GM21367 (cell line): ENCODE data around the gene INAFM2.

Experiments
- ATAC-seq: cut with Tn5 transposase; IDR thresholded peaks from one replicate; pipeline ENCODE4 v1.9.1; 2021; ENCODE audit not compliant: unreplicated experiment

INAFM2 gene

DNA sequence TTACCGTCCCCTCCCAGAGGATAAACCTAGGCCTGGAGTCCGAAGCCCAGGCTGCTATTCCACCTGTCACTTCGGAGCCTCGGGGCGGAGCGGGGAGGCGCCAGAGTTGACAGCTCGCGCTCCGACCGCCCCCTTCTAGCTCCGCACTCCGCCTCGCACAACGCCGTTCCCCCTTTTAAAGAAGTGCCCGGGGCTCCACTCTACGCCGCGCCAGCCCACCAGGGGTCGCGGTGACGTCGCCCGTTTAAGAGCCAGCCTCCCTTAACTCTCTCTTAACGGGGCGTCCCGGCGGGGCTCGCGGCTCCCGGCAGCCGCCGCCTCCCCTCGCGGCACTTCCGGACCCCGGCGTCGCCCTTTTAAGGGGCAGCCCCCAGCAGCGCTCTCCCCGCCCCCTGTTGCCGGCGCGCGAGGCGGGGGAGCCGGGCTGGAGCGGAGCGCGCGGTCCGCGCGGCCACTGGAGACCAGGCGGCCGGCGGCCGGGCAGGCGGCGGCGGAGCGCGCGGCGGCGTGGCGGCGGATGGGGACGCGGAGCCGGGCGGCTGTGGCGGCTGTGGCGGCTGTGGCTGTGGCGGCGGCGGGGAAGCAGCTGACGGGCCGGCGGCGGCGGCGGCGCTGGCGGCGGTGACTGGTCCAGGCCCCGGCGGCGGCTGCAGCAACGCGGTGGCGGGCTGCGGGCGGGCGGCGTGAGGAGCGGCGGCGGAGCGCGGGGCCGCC is at the start of gene INAFM2:
INAFM2 (plus strand) TSS at position 454 of the 714 bp plus-strand sequence. CDS start 364 bp downstream, outside the sequence.
- ATAC-seq, result peak; percentile 70

GRCh38 chr15:40274350-40275274 is 48.9 kb upstream of the INAFM2 start:
- ATAC-seq, result peak; percentile 42

DNA sequence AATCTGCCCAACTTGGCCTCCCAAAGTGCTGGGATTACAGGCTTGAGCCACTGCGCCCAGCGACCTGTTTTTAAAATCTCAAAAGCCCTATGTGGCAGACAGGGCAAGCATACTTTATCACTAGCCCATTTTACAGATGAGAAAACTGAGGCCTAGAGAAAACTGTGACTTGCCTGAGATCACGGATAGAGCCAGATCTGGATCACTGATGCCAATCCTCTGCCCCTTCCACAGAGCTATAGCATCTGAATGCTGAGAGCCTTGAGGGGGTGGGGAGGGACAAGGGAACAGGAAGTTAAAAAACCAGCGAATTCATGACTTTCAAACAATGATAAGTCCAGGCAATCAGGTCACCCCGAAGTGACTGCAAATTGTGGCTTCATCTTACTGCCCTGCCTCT is 48.0 kb upstream of the INAFM2 start:
- ATAC-seq, result no peak

- no peak for ATAC-seq
These were observed 47.5 kb upstream of the INAFM2 start for GRCh38 chr15:40275954-40276353.

DNA sequence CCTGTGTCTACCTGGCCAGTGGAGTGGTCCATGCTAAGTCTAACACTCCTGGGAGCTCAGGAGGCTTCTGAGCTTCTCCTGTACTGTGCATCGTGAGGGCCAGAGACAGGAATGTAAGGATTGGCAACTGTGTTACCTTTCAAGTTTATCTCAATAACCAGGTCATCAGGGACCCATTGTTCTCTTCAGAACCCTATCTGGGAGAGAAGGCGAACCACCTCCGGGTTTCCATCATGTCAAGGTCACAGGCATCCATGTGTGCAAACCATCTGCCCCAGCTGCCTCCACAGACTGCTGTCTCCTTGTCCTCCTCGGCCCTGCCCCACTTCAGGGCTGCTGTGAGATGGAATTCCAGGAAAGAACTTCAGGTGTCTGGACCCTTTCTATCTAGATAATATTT is 46.6 kb upstream of the INAFM2 start:
- no peak for ATAC-seq

- ATAC-seq, result no peak
These were observed 46.0 kb upstream of the INAFM2 start for GRCh38 chr15:40277471-40277870.

- ATAC-seq, result no peak
These were observed 45.5 kb upstream of the INAFM2 start for GRCh38 chr15:40278026-40278425.

DNA sequence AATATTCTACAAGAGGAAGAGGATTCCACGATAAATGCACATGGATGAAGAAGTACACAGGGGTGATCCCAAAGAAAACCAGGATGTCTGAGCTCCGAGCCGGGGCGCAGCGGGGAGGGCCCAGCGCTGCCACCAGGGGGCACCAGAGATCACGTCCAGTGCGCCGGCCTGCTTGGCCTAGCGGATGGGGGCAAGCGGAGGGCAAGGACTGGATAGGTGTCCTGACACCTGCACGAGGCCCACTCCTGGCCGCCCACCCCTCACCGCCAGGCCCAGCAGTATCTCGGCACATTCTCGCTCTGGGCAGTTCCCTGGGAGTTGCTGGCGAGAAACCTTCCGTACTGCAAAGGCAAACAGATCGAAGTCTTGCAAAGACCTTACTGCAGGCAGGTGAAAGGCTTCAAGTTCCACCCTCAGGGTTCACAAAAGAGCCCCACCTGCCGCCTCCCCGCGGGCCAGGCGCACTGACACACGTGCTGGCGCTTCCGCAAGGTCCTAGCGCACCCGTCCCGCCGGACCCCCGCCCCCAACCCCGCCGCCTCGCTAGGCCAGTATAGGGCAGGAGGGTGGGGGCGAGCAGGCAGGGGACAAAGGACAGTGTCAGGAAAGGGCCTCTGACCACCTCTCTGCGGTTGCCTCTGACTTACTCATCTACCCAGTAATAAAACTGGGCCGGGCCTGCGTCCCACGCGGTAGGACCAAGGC is 43.9 kb upstream of the INAFM2 start:
- ATAC-seq, result no peak

GRCh38 chr15:40280260-40281056 is 43.0 kb upstream of the INAFM2 start:
- ATAC-seq, result no peak

GRCh38 chr15:40281057-40281800 is 42.3 kb upstream of the INAFM2 start:
- ATAC-seq, result no peak

DNA sequence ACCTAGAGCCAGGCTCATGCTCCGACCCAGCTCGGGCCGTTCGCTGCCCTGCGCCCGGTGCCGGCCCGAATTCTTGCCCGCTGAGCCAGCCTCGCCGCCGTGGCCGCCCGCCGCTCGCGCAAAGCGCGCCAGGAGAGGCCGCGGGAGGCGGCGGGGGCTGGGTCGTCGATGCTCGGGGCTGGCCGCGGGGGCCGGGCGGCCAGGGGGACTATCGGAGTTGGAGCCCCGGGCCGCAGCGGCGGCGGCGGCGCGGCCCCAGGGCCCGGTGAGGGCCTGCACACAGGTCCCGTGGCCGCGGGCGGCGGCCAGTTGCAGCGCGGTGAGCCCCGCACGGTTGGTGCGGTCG is 41.7 kb upstream of the INAFM2 start:
- ATAC-seq, result no peak

DNA sequence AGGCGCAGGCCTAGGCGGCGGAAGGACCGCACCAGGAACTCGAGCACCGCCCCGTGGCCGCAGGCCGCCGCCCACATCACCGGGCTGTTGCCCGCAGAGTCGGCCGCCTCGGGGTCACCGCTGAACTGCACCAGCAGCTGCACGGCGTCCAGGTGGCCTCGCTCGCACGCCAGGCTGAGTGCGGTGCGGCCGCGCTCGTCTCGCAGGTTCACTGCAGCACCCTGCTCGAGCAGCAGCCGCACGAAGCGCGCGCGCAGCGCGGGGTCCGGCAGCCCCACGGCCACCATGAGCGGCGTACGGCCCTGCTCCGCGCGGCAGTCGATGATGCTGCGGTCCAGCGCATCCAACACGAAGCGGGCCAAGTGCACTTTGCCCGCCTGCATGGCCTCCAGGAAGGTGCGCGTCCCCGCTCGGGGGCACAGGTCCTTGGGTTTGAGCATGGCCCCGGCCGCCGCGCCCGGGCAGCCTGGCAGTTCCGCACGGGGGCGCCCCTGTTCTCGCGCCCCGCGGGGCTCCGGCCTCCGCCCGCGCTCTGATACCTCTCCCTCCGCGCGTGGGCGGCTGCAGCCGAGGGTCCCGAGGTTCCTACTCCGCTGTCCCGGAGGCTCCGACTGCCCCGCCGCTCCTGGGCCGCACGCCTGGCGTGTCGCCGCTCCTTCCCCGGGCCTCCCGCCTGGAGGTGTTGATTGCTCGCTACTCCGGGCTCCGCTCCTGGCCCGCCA is 41.2 kb upstream of the INAFM2 start:
- no peak for ATAC-seq

- ATAC-seq, result no peak
These were observed 40.5 kb upstream of the INAFM2 start, which contains the start of gene ANKRD63 for GRCh38 chr15:40282869-40283614. Gene ANKRD63, minus strand, starts transcription at chr15:40283064. Its CDS starts 478 bp downstream, at chr15:40282586.

- no peak for ATAC-seq
These were observed 39.7 kb upstream of the INAFM2 start for GRCh38 chr15:40283615-40284300.

GRCh38 chr15:40285151-40285550 is 38.3 kb upstream of the INAFM2 start:
- ATAC-seq, result no peak

DNA sequence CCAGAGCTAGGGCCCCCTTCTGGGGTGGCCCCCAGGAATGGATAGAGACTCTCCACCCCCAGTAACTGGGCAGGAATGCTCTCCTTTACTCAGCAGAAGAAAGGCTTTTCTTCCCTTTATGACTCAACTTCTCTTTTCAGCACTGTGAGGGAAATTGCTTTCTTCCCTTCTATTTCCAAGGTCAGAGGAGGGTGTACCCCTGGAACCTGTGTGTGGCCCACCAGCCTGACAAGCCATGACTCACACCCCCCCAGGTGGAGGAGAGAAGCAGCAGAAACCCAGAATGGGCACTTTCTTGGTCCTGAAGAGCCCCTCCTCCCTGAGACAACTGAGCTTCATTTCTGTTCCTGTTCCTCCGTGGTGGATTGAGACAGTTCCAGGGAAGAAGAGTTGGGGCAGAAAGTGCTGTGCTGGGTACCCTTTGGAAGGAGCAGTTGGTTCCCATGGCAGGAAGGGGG is 37.9 kb upstream of the INAFM2 start:
- no peak for ATAC-seq

- no peak for ATAC-seq
These were observed 37.4 kb upstream of the INAFM2 start for GRCh38 chr15:40286061-40286532.

GRCh38 chr15:40286794-40287193 is 36.7 kb upstream of the INAFM2 start:
- no peak for ATAC-seq
